MG63 (cell line): Measurements from ENCODE around the gene MYOCD. TPM values are rescaled to one million over a fixed set of nuclear protein-coding genes. Genes with fewer than 3 reads are reported as not detected.

Experiments used
- DNase-seq: peaks from one replicate; pipeline ENCODE4 v3.0.0-alpha.2; 2020
- H3K27me3 ChIP-seq: fragments of 250-450 bp; sonication (Bioruptor Pico); 2 replicates; pipeline ENCODE4 v1.5.1; 2020; ENCODE audit warnings: mild to moderate bottlenecking, moderate library complexity
- H3K36me3 ChIP-seq: fragments of 250-450 bp; sonication (Bioruptor Pico); 2 replicates; pipeline ENCODE4 v1.5.1; 2020; ENCODE audit warnings: mild to moderate bottlenecking, moderate library complexity
- H3K4me3 ChIP-seq: fragments of 250-450 bp; sonication (Bioruptor Pico); 2 replicates; pipeline ENCODE4 v1.5.1; 2020; ENCODE audit warnings: mild to moderate bottlenecking, moderate library complexity
- H3K9me3 ChIP-seq: fragments of 250-450 bp; sonication (Bioruptor Pico); 2 replicates; pipeline ENCODE4 v1.5.1; 2020; ENCODE audit warnings: mild to moderate bottlenecking, moderate library complexity
- total RNA-seq: library from RNA; depleted of rRNA; stranded (reverse); fragments of >200 nt; shearing (Covaris generic); gene quantifications from 2 replicates; pipeline ENCODE4 v1.2.3, GENCODE V29; 2014; ENCODE audit warnings: low replicate concordance

The MYOCD gene
- total RNA-seq, 1 experiment from 2014 or later, result not detected

- no peaks in the 10 kb centered on the region for H3K36me3 ChIP-seq
- H3K27me3 ChIP-seq, result no peaks in the 10 kb centered on the region
- H3K9me3 ChIP-seq, result no peaks in the 10 kb centered on the region
- DNase-seq, result no peak
- H3K4me3 ChIP-seq, result no peak overlapping the region
These were observed 6.2 kb downstream of the MYOCD start for GRCh38 chr17:12671906-12672305.

- DNase-seq, result no peak
- H3K36me3 ChIP-seq, result no peaks in the 10 kb centered on the region
- no peaks in the 10 kb centered on the region for H3K27me3 ChIP-seq
- no peak overlapping the region for H3K4me3 ChIP-seq
- H3K9me3 ChIP-seq, result no peaks in the 10 kb centered on the region
These were observed 7.3 kb downstream of the MYOCD start for GRCh38 chr17:12672947-12673346.

GRCh38 chr17:12673788-12674187 lies 8.1 kb downstream of the MYOCD start:
- Histone ChIP-seq H3K27me3 (no peaks in the 10 kb centered on the region), H3K4me3 (no peak overlapping the region), H3K9me3 (no peaks in the 10 kb centered on the region), H3K36me3 (no peaks in the 10 kb centered on the region)
- DNase-seq, result no peak

DNA sequence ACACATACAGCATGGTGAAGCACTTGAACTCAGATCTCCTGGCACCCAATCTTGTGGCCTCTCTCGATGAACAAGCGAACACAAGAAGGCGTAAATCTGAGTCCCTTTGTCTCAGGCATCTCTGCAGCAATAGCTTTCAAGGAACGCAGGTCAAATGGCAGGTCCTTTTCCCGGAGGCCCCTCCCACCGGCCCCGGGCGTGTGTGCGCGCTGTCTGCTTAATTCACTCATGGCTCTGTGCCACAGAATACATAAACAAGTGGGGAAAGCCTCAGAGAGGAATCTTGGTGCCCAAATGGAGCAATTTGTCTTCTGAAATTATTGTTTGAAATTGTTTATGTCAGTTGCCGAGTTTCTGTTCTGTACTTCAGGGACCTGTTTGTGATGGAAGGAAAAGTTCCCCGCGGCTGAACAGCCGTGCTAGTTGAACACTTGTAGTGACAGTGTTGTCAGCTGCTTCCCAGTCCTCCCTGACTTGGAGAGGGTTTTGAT lies 14.8 kb downstream of the MYOCD start:
- no peaks in the 10 kb centered on the region for H3K36me3 ChIP-seq
- H3K4me3 ChIP-seq, result no peak overlapping the region
- no peak for DNase-seq
- no peaks in the 10 kb centered on the region for H3K9me3 ChIP-seq
- no peaks in the 10 kb centered on the region for H3K27me3 ChIP-seq

DNA sequence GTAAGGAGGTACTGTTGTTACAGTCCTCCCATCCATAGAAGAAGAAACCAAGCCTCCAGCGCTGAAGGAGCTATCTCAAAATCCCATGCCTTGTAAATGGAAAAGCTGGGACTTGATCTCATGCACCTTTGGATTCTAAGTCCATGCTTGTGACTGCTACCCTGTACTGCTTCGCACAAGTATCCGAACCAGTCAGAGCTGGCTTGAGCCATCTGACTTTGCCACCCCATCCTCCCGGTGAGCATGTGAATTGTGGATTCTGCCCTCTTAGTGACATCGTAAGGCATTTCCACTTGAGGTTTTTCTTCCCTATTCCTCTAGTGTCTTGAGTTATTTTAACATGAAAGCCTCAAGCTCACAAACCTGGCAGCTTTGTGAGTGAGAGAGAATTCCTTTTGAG lies 15.3 kb downstream of the MYOCD start:
- H3K4me3 ChIP-seq, result no peak overlapping the region

GRCh38 chr17:12683299-12683698 lies 17.6 kb downstream of the MYOCD start:
- Histone ChIP-seq H3K27me3 (no peaks in the 10 kb centered on the region), H3K9me3 (no peaks in the 10 kb centered on the region)
- no peak for DNase-seq

More for the DNA sequence above, 15.3 kb downstream of the MYOCD start:
- Histone ChIP-seq H3K9me3 (no peaks in the 10 kb centered on the region), H3K36me3 (no peaks in the 10 kb centered on the region), H3K27me3 (no peaks in the 10 kb centered on the region)
- no peak for DNase-seq

DNA sequence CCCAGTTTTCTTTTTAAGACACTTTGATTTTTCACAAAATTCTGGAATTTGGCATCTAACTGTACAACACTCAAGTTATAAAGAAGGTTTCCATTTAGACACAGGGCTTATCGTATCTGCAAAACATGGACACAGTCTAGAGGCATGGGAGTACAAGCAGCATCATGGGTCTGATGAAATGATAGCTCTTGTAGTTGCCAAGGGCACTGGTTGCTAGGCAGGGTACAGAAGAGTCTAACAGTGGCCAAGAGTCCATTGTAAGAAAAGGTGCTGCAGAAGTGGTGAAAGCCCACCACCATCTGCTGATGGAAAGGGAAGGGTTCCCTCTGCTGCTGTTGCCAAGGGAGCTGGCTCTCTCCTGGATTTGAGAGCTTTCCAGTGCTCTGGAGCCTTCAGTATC lies 20.8 kb downstream of the MYOCD start:
- no peak for DNase-seq
- Histone ChIP-seq H3K36me3 (no peaks in the 10 kb centered on the region), H3K9me3 (no peaks in the 10 kb centered on the region), H3K27me3 (no peaks in the 10 kb centered on the region), H3K4me3 (no peak overlapping the region)

More at GRCh38 chr17:12683299-12683698, 17.6 kb downstream of the MYOCD start:
- Histone ChIP-seq H3K36me3 (no peaks in the 10 kb centered on the region), H3K4me3 (no peak overlapping the region)

GRCh38 chr17:12688382-12688781 lies 22.7 kb downstream of the MYOCD start:
- no peak for DNase-seq
- no peak overlapping the region for H3K4me3 ChIP-seq
- H3K9me3 ChIP-seq, result no peaks in the 10 kb centered on the region
- H3K36me3 ChIP-seq, result no peaks in the 10 kb centered on the region
- H3K27me3 ChIP-seq, result no peaks in the 10 kb centered on the region

DNA sequence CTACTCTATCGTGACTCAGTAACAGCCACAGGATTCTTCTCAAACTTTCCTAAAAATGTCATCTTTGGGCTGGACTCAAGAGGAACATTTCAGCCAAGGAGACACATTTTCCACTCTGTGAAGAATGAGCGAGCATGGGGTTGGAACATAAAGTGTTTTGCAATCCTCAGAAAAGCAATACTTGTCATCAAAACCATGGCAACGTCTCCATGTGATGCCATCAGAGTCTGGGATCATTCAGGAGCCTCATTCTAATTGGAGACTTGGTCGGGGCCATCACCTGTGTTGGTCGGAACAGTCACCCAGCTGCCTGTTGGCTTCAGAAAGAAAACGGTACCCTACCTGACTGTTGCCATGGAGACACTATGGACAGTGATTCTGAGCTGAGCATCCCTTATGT lies 25.5 kb downstream of the MYOCD start:
- no peak overlapping the region for H3K4me3 ChIP-seq
- H3K36me3 ChIP-seq, result no peaks in the 10 kb centered on the region
- no peak for DNase-seq
- H3K27me3 ChIP-seq, result no peaks in the 10 kb centered on the region
- no peaks in the 10 kb centered on the region for H3K9me3 ChIP-seq

GRCh38 chr17:12693640-12694039 lies 27.9 kb downstream of the MYOCD start:
- Histone ChIP-seq H3K36me3 (no peaks in the 10 kb centered on the region), H3K9me3 (no peaks in the 10 kb centered on the region), H3K4me3 (no peak overlapping the region), H3K27me3 (no peaks in the 10 kb centered on the region)
- no peak for DNase-seq

DNA sequence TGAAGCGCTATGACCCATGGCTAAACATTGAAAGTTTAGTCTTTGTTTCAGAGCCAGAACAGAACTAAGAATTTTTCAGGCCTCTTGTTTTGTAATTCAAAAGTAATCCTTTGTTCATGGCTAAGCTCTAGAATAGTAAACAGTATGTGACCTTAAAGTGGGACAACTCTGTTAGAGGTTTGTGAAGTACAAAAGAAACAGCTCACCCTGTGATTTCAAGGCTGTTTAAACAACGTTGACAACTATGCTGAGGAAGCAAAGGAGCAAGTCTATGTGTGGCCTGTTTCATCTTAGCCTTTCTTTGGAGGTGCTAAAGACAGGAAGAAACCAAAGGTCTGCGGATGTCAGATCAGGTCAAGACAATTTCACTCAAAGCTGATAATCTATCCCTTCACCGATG lies 40.4 kb downstream of the MYOCD start:
- Histone ChIP-seq H3K27me3 (no peaks in the 10 kb centered on the region), H3K4me3 (no peak overlapping the region), H3K36me3 (no peaks in the 10 kb centered on the region), H3K9me3 (no peaks in the 10 kb centered on the region)
- DNase-seq, result no peak

DNA sequence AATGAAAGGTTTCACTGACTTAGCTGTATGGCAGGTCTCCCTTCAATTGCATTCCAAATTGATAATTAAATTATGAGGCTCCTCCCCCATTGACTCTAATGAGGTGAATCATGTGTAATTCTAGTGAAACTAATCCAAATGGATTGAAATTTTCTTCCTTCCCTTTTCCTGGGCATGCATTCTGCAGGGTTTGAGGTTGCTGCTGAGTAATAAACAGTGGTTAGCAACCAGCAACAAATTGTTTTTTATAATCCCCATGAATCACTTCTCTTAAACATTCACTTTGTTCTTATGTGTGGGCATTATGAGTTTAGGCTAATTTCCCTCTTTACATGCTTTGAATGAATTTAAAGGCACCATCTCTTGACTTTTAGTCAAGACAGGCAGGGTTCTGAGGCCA lies 43.4 kb downstream of the MYOCD start:
- H3K36me3 ChIP-seq, result no peaks in the 10 kb centered on the region
- no peak overlapping the region for H3K4me3 ChIP-seq
- no peak for DNase-seq
- no peaks in the 10 kb centered on the region for H3K27me3 ChIP-seq
- no peaks in the 10 kb centered on the region for H3K9me3 ChIP-seq

GRCh38 chr17:12712415-12712814 lies 46.7 kb downstream of the MYOCD start:
- DNase-seq, result no peak
- Histone ChIP-seq H3K27me3 (no peaks in the 10 kb centered on the region), H3K36me3 (no peaks in the 10 kb centered on the region), H3K9me3 (no peaks in the 10 kb centered on the region), H3K4me3 (no peak overlapping the region)

- Histone ChIP-seq H3K9me3 (no peaks in the 10 kb centered on the region), H3K4me3 (no peak overlapping the region), H3K27me3 (no peaks in the 10 kb centered on the region), H3K36me3 (no peaks in the 10 kb centered on the region)
- DNase-seq, result no peak
These were observed 47.3 kb downstream of the MYOCD start for GRCh38 chr17:12712941-12713340.

- H3K9me3 ChIP-seq, result no peaks in the 10 kb centered on the region
- no peak overlapping the region for H3K4me3 ChIP-seq
- H3K36me3 ChIP-seq, result no peaks in the 10 kb centered on the region
- no peaks in the 10 kb centered on the region for H3K27me3 ChIP-seq
- no peak for DNase-seq
These were observed 54.3 kb downstream of the MYOCD start for GRCh38 chr17:12719948-12720347.

DNA sequence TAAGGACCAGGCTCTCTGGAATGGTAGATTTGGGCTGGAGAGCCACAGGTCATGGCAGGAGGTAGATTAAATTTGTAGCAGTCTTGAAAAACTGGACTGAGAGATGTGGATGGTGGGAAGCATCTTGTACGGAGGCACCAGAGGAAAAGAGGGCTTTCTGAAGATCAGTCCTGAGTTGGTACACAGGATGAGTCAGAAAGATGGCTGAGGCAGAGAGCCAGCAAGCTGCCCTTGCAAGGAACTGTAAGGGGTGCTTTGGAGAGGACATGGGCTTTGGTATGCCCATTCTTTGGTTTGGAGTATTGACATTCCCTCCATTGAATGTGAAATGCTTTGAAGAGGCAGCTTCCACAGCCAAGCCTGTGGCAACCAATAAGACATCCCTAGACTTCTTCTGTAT lies 55.9 kb downstream of the MYOCD start:
- no peaks in the 10 kb centered on the region for H3K9me3 ChIP-seq
- H3K27me3 ChIP-seq, result no peaks in the 10 kb centered on the region
- peak; percentile 9 for DNase-seq
- no peaks in the 10 kb centered on the region for H3K36me3 ChIP-seq
- no peak overlapping the region for H3K4me3 ChIP-seq

- Histone ChIP-seq H3K36me3 (no peaks in the 10 kb centered on the region), H3K4me3 (no peak overlapping the region), H3K9me3 (no peaks in the 10 kb centered on the region), H3K27me3 (no peaks in the 10 kb centered on the region)
- no peak for DNase-seq
These were observed 56.6 kb downstream of the MYOCD start for GRCh38 chr17:12722282-12722681.

DNA sequence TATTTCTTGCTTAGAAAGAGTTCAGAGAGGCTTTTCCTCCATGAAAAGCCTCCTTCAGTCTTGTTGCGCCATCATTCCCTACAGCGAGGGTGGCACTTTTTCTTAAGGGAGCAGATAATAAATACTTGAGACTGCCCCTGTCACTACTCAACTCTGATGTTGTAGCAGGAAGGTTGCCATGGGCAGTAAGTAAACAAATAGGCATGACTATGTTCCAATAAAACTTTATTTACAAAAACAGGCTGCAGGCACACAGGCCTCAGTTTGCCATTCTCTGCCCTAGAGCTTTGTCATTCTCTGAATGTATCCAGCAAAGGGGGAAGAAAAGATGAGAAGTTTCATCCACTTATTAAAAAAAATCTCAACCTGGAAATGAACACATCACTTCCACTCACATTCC lies 60.4 kb downstream of the MYOCD start:
- no peak overlapping the region for H3K4me3 ChIP-seq
- H3K9me3 ChIP-seq, result no peaks in the 10 kb centered on the region
- no peaks in the 10 kb centered on the region for H3K36me3 ChIP-seq
- DNase-seq, result no peak
- H3K27me3 ChIP-seq, result no peaks in the 10 kb centered on the region
